DOHH2 (cell line): ENCODE measurements around the gene CLIC3.

ENCODE experiments used
- H3F3A ChIP-seq: fragments of 200-600 bp; sonication (generic), shearing (Covaris generic); 2 replicates; pipeline ENCODE4 v1.6.0; 2016; ENCODE audit warnings: antibody characterized with exemption, mild to moderate bottlenecking; ENCODE audit not compliant: control insufficient read depth, insufficient read depth
- H3K27ac ChIP-seq: fragments of 200-600 bp; sonication (generic); 2 replicates; pipeline ENCODE4 v1.5.1; 2014; ENCODE audit warnings: low read depth, mild to moderate bottlenecking, low read length, moderate library complexity
- H3K27me3 ChIP-seq: fragments of 200-600 bp; sonication (generic); 2 replicates; pipeline ENCODE4 v1.6.1; 2014; ENCODE audit warnings: mild to moderate bottlenecking, low read length, mixed read lengths; ENCODE audit not compliant: control insufficient read depth
- H3K36me3 ChIP-seq: fragments of 200-600 bp; sonication (generic); 2 replicates; pipeline ENCODE4 v1.6.1; 2014; ENCODE audit warnings: mild to moderate bottlenecking, low read length, moderate library complexity, mixed read lengths; ENCODE audit not compliant: control insufficient read depth
- H3K4me1 ChIP-seq: fragments of 200-600 bp; sonication (generic); 2 replicates; pipeline ENCODE4 v1.6.1; 2014; ENCODE audit warnings: mild to moderate bottlenecking, low read length, mixed read lengths; ENCODE audit not compliant: control insufficient read depth
- H3K4me2 ChIP-seq: fragments of 200-600 bp; sonication (generic); 2 replicates; pipeline ENCODE4 v1.6.0; 2014; ENCODE audit warnings: mild to moderate bottlenecking, low read length, moderate library complexity
- H3K4me3 ChIP-seq: fragments of 200-600 bp; sonication (generic); 2 replicates; pipeline ENCODE4 v1.5.1; 2014; ENCODE audit warnings: mild to moderate bottlenecking, low read length, mixed read lengths
- H3K79me2 ChIP-seq: fragments of 200-600 bp; sonication (generic); 2 replicates; pipeline ENCODE4 v1.6.1; 2014; ENCODE audit warnings: mild to moderate bottlenecking, low read length, mixed read lengths; ENCODE audit not compliant: control insufficient read depth
- H3K9me2 ChIP-seq: fragments of 200-600 bp; sonication (generic); replicated peaks from 2 replicates; pipeline ENCODE4 v1.6.1; 2014; ENCODE audit warnings: mild to moderate bottlenecking, low read length, mixed read lengths; ENCODE audit not compliant: control insufficient read depth
- H3K9me3 ChIP-seq: fragments of 200-600 bp; sonication (generic); 2 replicates; pipeline ENCODE4 v1.6.1; 2014; ENCODE audit warnings: antibody characterized with exemption, low read length, mixed read lengths; ENCODE audit not compliant: control insufficient read depth, insufficient read depth
- H4K20me1 ChIP-seq: fragments of 200-600 bp; sonication (generic); 2 replicates; pipeline ENCODE4 v1.6.0; 2014; ENCODE audit warnings: low read depth, mild to moderate bottlenecking, antibody characterized with exemption, low read length, moderate library complexity; ENCODE audit not compliant: control insufficient read depth, insufficient read depth
- EZH2phosphoT487 ChIP-seq: fragments of 200-600 bp; sonication (generic); IDR thresholded peaks from 2 replicates; pipeline ENCODE4 v1.6.1; 2017; ENCODE audit warnings: borderline replicate concordance, mild to moderate bottlenecking, antibody characterized with exemption, low read length, moderate library complexity, mixed read lengths
- TF ChIP-seq, protein P1 (sequence below): fragments of 200-600 bp; sonication (generic); IDR thresholded peaks from one replicate; pipeline ENCODE4 v1.5.1; 2014; ENCODE audit warnings: antibody characterized with exemption, mild to moderate bottlenecking, low read depth, low read length; ENCODE audit not compliant: poor library complexity, severe bottlenecking

The CLIC3 gene

DNA sequence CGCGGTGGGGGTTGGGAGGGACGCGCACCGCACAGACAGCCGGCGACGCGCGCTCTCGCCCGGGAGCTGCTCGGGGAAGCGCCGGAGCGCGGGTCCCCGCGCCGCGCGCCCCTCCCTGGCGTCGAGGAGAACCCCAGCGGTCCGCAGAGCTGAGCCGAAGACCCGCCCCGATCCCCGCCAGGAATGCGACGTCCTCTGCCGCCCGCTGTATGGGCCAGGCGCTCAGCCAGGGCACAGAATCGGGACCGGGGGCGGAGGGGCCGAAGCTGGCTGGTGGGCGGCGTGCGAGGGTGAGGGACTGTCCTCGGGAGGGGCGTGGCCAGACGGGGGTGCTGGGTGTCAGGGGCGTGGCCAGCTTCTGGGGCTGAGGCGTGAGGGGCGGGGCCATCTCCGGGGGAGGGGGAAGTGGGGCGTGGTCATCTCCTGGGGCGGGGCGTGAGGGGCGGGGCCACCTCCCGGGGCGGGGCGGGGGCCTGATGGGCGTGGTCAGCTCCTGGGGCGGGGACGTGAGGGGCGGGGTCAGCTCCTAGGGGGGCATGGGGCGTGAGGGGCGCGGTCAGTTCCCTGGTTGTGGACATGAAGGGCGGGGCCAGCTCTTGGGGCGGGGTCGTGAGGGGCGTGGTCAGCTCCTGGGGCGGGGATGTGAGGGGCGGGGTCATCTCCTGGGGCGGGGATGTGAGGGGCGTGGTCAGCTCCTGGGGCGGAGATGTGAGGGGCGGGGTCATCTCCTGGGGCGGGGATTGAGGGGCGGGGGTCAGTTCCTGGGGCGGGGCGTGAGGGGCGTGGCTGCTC lies 18.1 kb downstream of the CLIC3 start:
- H3K4me3 ChIP-seq, result no peak overlapping the region

DNA sequence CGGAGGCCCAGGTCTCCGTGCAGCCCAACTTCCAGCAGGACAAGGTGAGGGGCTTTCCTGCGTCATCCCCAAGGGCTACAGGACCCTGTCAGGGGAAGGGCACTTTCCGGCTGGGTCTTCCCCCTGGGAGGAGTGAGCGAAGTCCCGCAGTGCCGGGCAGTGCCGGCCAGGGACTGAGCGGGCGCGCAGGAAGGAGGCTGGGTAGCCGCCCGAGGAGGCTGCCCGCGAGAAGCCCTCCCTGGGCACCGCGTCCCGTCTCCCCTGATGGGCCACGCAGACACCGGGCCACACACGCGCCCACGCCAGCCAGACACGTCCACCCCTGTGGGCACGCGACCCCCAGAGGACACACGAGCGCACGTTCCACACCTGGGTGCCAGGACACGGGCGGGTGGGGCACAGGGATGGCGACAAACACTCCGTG lies 18.7 kb downstream of the CLIC3 start:
- Histone ChIP-seq H3K27me3 (no peaks in the 10 kb centered on the region), H3K79me2 (no peaks in the 10 kb centered on the region), H3K4me3 (no peak overlapping the region), H3F3A (no peaks in the 10 kb centered on the region), H3K9me3 (no peaks in the 10 kb centered on the region), H3K27ac (no peak overlapping the region), H3K9me2 (no peaks in the 10 kb centered on the region), H3K4me1 (no peaks in the 10 kb centered on the region), H3K4me2 (no peak overlapping the region), H4K20me1 (no peaks in the 10 kb centered on the region), H3K36me3 (no peaks in the 10 kb centered on the region)
- no peak for TF ChIP-seq EZH2phosphoT487
- TF ChIP-seq, protein P1, sequence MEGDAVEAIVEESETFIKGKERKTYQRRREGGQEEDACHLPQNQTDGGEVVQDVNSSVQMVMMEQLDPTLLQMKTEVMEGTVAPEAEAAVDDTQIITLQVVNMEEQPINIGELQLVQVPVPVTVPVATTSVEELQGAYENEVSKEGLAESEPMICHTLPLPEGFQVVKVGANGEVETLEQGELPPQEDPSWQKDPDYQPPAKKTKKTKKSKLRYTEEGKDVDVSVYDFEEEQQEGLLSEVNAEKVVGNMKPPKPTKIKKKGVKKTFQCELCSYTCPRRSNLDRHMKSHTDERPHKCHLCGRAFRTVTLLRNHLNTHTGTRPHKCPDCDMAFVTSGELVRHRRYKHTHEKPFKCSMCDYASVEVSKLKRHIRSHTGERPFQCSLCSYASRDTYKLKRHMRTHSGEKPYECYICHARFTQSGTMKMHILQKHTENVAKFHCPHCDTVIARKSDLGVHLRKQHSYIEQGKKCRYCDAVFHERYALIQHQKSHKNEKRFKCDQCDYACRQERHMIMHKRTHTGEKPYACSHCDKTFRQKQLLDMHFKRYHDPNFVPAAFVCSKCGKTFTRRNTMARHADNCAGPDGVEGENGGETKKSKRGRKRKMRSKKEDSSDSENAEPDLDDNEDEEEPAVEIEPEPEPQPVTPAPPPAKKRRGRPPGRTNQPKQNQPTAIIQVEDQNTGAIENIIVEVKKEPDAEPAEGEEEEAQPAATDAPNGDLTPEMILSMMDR, result no peak

More for the DNA sequence above, 18.1 kb downstream of the CLIC3 start:
- TF ChIP-seq, protein P1, result no peak
- TF ChIP-seq EZH2phosphoT487, result no peak
- H3K36me3 ChIP-seq, result no peaks in the 10 kb centered on the region
- no peaks in the 10 kb centered on the region for H3K4me1 ChIP-seq
- no peaks in the 10 kb centered on the region for H3K9me2 ChIP-seq
- no peaks in the 10 kb centered on the region for H3K27me3 ChIP-seq
- no peak overlapping the region for H3K27ac ChIP-seq
- H4K20me1 ChIP-seq, result no peaks in the 10 kb centered on the region
- H3K9me3 ChIP-seq, result no peaks in the 10 kb centered on the region
- no peaks in the 10 kb centered on the region for H3F3A ChIP-seq
- H3K4me2 ChIP-seq, result no peak overlapping the region
- no peaks in the 10 kb centered on the region for H3K79me2 ChIP-seq

DNA sequence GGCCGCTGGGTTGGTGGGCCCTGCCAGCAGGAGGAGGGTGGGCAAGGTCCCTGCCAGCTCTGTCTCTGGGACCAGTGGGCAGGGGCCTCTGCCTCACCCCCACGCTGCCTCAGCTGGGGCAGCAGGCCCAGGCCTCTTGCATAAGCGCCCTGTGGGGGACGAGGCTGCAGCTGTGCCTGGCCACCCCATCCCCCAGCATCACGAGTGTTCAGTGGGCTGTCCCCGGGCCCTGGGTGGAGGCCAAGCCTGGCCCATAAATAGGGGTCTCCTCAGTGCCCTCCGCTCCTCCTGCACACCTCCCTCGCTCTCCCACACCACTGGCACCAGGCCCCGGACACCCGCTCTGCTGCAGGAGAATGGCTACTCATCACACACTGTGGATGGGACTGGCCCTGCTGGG lies 19.1 kb downstream of the CLIC3 start, which contains the start of gene PTGDS:
Gene PTGDS (plus strand): TSS at position 282 of the 400 bp plus-strand sequence. CDS start 75 bp downstream, at position 357.
- TF ChIP-seq, protein P1, result no peak
- TF ChIP-seq EZH2phosphoT487, result no peak
- H3F3A ChIP-seq, result no peaks in the 10 kb centered on the region
- no peak within 1 kb of the TSS for H3K27ac ChIP-seq
- no peak within 1 kb of the TSS for H3K4me2 ChIP-seq
- no peaks in the 10 kb centered on the region for H3K9me2 ChIP-seq
- H4K20me1 ChIP-seq, result no peaks in the 10 kb centered on the region
- no peaks in the 10 kb centered on the region for H3K36me3 ChIP-seq
- H3K27me3 ChIP-seq, result no peaks in the 10 kb centered on the region
- no peak within 1 kb of the TSS for H3K4me3 ChIP-seq
- no peaks in the 10 kb centered on the region for H3K4me1 ChIP-seq
- no peaks in the 10 kb centered on the region for H3K79me2 ChIP-seq
- H3K9me3 ChIP-seq, result no peaks in the 10 kb centered on the region
